Pons (tissue), 1 donor: Measurements from ENCODE around the gene PPTC7.
"Not testable (repeated sequence)": the region's sequence is repeated elsewhere in the genome, so short reads cannot be mapped to it uniquely, and the experiment has no call there.

ENCODE experiments used
- DNase-seq: peaks from one replicate; pipeline ENCODE4 v3.0.0-alpha.2; 2016; ENCODE audit warnings: low spot score

Gene PPTC7

GRCh38 chr12:110585231-110585799 is 2.2 kb upstream of the PPTC7 start:
- no peak for DNase-seq

- peak; percentile 44 for DNase-seq
Observed at GRCh38 chr12:110582276-110583136, 612 bp downstream of the PPTC7 start.

- DNase-seq: no peak
Observed at GRCh38 chr12:110581931-110582275, 1.2 kb downstream of the PPTC7 start.

GRCh38 chr12:110579535-110580253 is 3.4 kb downstream of the PPTC7 start:
- no peak for DNase-seq

- DNase-seq: no peak
Observed at GRCh38 chr12:110578694-110579534, 4.2 kb downstream of the PPTC7 start.

GRCh38 chr12:110577864-110578693 is 5.0 kb downstream of the PPTC7 start:
- no peak for DNase-seq

- DNase-seq: no peak
Observed at GRCh38 chr12:110576504-110576903, 6.6 kb downstream of the PPTC7 start.

GRCh38 chr12:110575326-110575725 is 7.8 kb downstream of the PPTC7 start:
- DNase-seq: no peak

GRCh38 chr12:110574717-110575230 is 8.3 kb downstream of the PPTC7 start:
- DNase-seq: not testable (repeated sequence)

- no peak for DNase-seq
Observed at GRCh38 chr12:110574044-110574443, 9.1 kb downstream of the PPTC7 start.

GRCh38 chr12:110570798-110571197 is 12.3 kb downstream of the PPTC7 start:
- not testable (repeated sequence) for DNase-seq

- DNase-seq: not testable (repeated sequence)
Observed at GRCh38 chr12:110569838-110570237, 13.3 kb downstream of the PPTC7 start.

GRCh38 chr12:110568752-110569151 is 14.4 kb downstream of the PPTC7 start:
- no peak for DNase-seq

- no peak for DNase-seq
Observed at GRCh38 chr12:110566993-110567392, 16.1 kb downstream of the PPTC7 start.

- DNase-seq: peak; percentile 92
Observed at GRCh38 chr12:110565894-110566871, 16.9 kb downstream of the PPTC7 start.

GRCh38 chr12:110564471-110564991 is 18.6 kb downstream of the PPTC7 start:
- no peak for DNase-seq

GRCh38 chr12:110563702-110564470 is 19.2 kb downstream of the PPTC7 start:
- DNase-seq: no peak

GRCh38 chr12:110562386-110562785 is 20.7 kb downstream of the PPTC7 start:
- not testable (repeated sequence) for DNase-seq
